Esophagus muscularis mucosa (tissue), 4 donors: ENCODE results near the gene PKNOX1.
"Not testable (repeated sequence)": the region's sequence is repeated elsewhere in the genome, so short reads cannot be mapped to it uniquely, and the experiment has no call there.

Experiments
- EP300 ChIP-seq: sonication (generic); formaldehyde crosslinking; IDR thresholded peaks from one replicate; pipeline ENCODE4 v1.6.1; 2017; ENCODE audit warnings: antibody characterized with exemption
- POLR2A ChIP-seq: fragments of 450-650 bp; IDR thresholded peaks from one replicate; pipeline ENCODE4 v1.6.1; 2017; ENCODE audit warnings: antibody characterized with exemption, moderate library complexity, mild to moderate bottlenecking, low read depth
- POLR2AphosphoS5 ChIP-seq, 2 donors: sonication (generic); formaldehyde crosslinking; IDR thresholded peaks; one replicate each; pipeline ENCODE4 v1.6.1; 2017; ENCODE audit warnings: antibody characterized with exemption in 2 of 2
- TF ChIP-seq, protein P1 (sequence below), 3 experiments: fragments of 200-600 bp in 2 of 3; fragments of 450-650 bp in 1 of 3; sonication (generic) in 2 of 3; IDR thresholded peaks; one replicate each; pipeline ENCODE4 v1.5.1; 2017 to 2019; ENCODE audit warnings: antibody characterized with exemption in 3 of 3, mild to moderate bottlenecking in 2 of 3, moderate library complexity in 1 of 3

DNA sequence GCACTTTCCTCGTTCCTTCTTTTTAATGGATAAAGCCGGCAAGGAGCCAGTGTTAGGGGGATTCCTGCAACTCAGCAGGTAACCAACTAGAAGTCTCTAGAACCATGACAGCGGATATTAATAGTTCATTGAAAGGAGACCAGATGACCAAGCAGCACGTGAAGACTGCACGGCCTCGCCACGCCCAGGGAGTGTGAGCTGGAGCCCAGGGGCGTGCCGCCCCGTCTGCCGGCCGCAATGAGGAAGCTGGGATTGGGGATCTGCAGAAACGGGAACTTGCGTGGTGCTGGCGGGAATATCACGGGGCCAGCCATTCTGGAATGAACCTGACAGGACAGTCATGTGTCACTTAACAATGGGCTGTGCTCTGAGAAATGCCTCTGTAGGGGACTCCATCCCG is 62.5 kb downstream of the PKNOX1 start:
- TF ChIP-seq, protein P1, sequence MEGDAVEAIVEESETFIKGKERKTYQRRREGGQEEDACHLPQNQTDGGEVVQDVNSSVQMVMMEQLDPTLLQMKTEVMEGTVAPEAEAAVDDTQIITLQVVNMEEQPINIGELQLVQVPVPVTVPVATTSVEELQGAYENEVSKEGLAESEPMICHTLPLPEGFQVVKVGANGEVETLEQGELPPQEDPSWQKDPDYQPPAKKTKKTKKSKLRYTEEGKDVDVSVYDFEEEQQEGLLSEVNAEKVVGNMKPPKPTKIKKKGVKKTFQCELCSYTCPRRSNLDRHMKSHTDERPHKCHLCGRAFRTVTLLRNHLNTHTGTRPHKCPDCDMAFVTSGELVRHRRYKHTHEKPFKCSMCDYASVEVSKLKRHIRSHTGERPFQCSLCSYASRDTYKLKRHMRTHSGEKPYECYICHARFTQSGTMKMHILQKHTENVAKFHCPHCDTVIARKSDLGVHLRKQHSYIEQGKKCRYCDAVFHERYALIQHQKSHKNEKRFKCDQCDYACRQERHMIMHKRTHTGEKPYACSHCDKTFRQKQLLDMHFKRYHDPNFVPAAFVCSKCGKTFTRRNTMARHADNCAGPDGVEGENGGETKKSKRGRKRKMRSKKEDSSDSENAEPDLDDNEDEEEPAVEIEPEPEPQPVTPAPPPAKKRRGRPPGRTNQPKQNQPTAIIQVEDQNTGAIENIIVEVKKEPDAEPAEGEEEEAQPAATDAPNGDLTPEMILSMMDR (IDR thresholded peaks at IDR 0.05), result not testable (repeated sequence)
- TF ChIP-seq POLR2A; POLR2AphosphoS5 (IDR thresholded peaks at IDR 0.05); EP300: not testable (repeated sequence)
